ENCODE data around the gene HOXC13.

Gene HOXC13

DNA sequence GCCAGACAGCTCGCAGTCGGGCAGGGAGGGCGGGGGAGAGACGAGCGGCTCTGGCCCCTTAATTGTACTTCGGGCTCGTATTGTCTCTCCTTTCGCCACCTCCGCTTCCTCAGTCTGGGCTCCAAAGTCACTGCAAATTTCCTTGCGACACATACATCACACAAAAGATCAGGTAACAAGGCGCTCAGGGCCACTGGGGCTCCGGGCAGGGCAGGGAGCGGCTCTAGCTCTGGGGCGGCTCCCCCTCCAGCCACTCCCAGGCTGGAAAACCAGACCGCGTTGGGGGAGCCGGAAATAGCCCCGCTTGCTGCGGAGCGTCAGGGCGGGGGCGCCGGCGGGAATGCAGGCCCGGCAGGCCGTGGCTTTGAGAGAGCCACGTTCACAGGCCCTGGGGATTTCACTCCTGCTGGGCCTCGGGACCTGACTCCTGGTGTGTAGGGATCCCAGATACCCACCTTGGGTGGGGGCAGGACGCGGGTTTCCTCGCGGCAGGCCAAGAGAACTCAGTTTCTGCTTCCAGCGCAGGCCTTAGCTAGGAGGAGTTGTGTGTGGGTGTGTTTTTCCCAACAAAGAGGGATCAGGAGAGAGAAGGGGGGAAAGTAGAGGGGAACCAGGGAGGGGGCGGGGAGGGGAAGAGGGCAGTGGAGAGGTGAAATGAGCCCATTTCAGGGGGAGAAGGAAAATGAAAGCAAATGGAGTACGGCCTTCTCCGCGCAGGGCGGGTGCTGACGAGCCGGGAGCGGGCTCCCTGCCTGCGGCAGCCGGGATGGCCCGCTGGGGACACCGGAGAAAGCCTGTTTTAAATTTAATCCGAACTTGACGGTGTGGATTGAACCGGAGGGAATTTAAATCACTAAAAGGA lies 57.0 kb downstream of the HOXC13 start:
- H3K4me3 ChIP-seq (ENCODE audit: low read depth, low read length): no peak overlapping the region
- TF ChIP-seq, protein P1, sequence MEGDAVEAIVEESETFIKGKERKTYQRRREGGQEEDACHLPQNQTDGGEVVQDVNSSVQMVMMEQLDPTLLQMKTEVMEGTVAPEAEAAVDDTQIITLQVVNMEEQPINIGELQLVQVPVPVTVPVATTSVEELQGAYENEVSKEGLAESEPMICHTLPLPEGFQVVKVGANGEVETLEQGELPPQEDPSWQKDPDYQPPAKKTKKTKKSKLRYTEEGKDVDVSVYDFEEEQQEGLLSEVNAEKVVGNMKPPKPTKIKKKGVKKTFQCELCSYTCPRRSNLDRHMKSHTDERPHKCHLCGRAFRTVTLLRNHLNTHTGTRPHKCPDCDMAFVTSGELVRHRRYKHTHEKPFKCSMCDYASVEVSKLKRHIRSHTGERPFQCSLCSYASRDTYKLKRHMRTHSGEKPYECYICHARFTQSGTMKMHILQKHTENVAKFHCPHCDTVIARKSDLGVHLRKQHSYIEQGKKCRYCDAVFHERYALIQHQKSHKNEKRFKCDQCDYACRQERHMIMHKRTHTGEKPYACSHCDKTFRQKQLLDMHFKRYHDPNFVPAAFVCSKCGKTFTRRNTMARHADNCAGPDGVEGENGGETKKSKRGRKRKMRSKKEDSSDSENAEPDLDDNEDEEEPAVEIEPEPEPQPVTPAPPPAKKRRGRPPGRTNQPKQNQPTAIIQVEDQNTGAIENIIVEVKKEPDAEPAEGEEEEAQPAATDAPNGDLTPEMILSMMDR (IDR thresholded peaks at IDR 0.05; ENCODE audit: low read depth, low read length): no peak

Measured in WI38 (cell line).